Loucy (cell line): Measurements from ENCODE around the gene BLID.

ENCODE experiments used
- H2AFZ ChIP-seq: fragments of 200-600 bp; sonication (generic); 2 replicates; pipeline ENCODE4 v1.6.0; 2016; ENCODE audit warnings: antibody characterized with exemption, mild to moderate bottlenecking, low read length, moderate library complexity
- H3F3A ChIP-seq: fragments of 200-600 bp; 2 replicates; pipeline ENCODE4 v1.6.0; 2016; ENCODE audit warnings: antibody characterized with exemption, low read depth, mild to moderate bottlenecking
- H3K27me3 ChIP-seq: fragments of 200-600 bp; sonication (generic); 2 replicates; pipeline ENCODE4 v1.6.1; 2014; ENCODE audit warnings: low read length, mild to moderate bottlenecking; ENCODE audit not compliant: insufficient read depth, poor library complexity, severe bottlenecking
- H3K36me3 ChIP-seq: fragments of 200-600 bp; sonication (generic); 2 replicates; pipeline ENCODE4 v1.6.1; 2016; ENCODE audit warnings: low read length; ENCODE audit not compliant: insufficient read depth
- H3K4me1 ChIP-seq: fragments of 200-600 bp; sonication (generic); 2 replicates; pipeline ENCODE4 v1.5.1; 2014; ENCODE audit warnings: low read length, mild to moderate bottlenecking; ENCODE audit not compliant: insufficient read depth, poor library complexity, severe bottlenecking
- H3K4me2 ChIP-seq: fragments of 200-600 bp; sonication (generic); 2 replicates; pipeline ENCODE4 v1.6.0; 2014; ENCODE audit warnings: antibody characterized with exemption, low read length, low read depth, mild to moderate bottlenecking; ENCODE audit not compliant: poor library complexity, severe bottlenecking
- H3K4me3 ChIP-seq: fragments of 200-600 bp; sonication (generic); 2 replicates; pipeline ENCODE4 v1.5.1; 2014; ENCODE audit warnings: low read length, mild to moderate bottlenecking, mixed read lengths; ENCODE audit not compliant: poor library complexity, severe bottlenecking
- H3K79me2 ChIP-seq: fragments of 200-600 bp; sonication (generic); 2 replicates; pipeline ENCODE4 v1.6.1; 2014; ENCODE audit warnings: low read length; ENCODE audit not compliant: insufficient read depth
- H3K9ac ChIP-seq: fragments of 200-600 bp; sonication (generic); 2 replicates; pipeline ENCODE4 v1.6.0; 2014; ENCODE audit warnings: mild to moderate bottlenecking, low read depth, low read length, moderate library complexity; ENCODE audit not compliant: poor library complexity, severe bottlenecking
- H3K9me2 ChIP-seq: fragments of 200-600 bp; sonication (generic); replicated peaks from 2 replicates; pipeline ENCODE4 v1.6.1; 2016; ENCODE audit warnings: low read depth, low read length, mixed read lengths
- H3K9me3 ChIP-seq: fragments of 200-600 bp; sonication (generic); 2 replicates; pipeline ENCODE4 v1.6.1; 2014; ENCODE audit warnings: mild to moderate bottlenecking, antibody characterized with exemption, low read length, low read depth; ENCODE audit not compliant: insufficient read depth
- H4K20me1 ChIP-seq: fragments of 200-600 bp; sonication (generic); 2 replicates; pipeline ENCODE4 v1.6.0; 2014; ENCODE audit warnings: antibody characterized with exemption, low read length, mild to moderate bottlenecking; ENCODE audit not compliant: insufficient read depth, poor library complexity, severe bottlenecking
- EZH2phosphoT487 ChIP-seq: fragments of 200-600 bp; IDR thresholded peaks from 2 replicates; pipeline ENCODE4 v1.6.1; 2018; ENCODE audit warnings: antibody characterized with exemption, mild to moderate bottlenecking, moderate library complexity, borderline replicate concordance
- TF ChIP-seq, protein P1 (sequence below): fragments of 200-600 bp; sonication (generic); conservative IDR thresholded peaks from 2 replicates; pipeline ENCODE4 v1.5.1; 2014; ENCODE audit warnings: mild to moderate bottlenecking, antibody characterized with exemption, low read length

The BLID gene

DNA sequence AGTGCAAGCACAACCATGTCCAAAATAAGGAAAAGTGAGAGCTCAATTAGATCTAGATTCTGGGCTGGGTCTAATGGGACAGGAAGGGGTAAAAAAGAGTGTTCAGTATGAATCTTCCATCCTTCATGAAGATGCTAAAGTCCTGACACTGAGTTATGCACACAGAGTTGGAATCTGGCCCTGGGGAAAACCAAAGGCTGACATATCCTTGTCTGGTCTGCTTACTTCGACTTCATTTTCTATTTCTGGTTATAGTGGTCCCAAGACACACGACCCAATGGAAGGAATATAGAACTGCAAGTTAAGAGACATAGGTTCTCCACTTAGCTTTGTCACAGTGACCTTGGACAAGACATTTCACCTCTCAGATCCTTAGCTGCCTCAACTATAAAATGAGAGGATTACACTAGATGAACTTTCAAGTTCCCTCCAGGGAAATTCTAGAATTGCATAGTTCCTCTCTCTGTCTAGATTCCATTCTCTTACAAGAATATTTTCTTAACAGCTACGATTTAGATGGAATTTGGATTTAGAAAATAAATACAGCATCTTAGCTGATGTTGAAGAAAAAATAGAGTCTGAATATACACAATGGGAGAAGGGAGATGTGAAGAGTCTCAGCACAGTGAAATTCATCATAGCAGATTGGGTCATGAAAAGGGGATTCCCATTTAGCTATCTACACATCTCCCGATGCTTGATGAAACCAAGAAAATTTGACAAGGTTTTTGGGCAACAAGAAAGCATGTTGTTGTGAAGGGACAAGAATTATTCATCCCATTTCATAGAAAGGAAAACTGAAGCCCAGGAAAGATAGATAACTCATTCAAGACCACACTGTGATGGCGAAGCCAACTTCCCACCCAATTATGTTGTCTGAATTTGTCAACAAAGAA is 3.3 kb downstream of the BLID start:
- no peaks in the 10 kb centered on the region for H3K4me1 ChIP-seq
- no peaks in the 10 kb centered on the region for H3K36me3 ChIP-seq
- no peak for TF ChIP-seq EZH2phosphoT487
- TF ChIP-seq, protein P1, sequence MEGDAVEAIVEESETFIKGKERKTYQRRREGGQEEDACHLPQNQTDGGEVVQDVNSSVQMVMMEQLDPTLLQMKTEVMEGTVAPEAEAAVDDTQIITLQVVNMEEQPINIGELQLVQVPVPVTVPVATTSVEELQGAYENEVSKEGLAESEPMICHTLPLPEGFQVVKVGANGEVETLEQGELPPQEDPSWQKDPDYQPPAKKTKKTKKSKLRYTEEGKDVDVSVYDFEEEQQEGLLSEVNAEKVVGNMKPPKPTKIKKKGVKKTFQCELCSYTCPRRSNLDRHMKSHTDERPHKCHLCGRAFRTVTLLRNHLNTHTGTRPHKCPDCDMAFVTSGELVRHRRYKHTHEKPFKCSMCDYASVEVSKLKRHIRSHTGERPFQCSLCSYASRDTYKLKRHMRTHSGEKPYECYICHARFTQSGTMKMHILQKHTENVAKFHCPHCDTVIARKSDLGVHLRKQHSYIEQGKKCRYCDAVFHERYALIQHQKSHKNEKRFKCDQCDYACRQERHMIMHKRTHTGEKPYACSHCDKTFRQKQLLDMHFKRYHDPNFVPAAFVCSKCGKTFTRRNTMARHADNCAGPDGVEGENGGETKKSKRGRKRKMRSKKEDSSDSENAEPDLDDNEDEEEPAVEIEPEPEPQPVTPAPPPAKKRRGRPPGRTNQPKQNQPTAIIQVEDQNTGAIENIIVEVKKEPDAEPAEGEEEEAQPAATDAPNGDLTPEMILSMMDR: no peak
- H3K9me2 ChIP-seq: no peaks in the 10 kb centered on the region
- no peak overlapping the region for H3K9ac ChIP-seq
- no peak overlapping the region for H2AFZ ChIP-seq
- no peak overlapping the region for H3K4me2 ChIP-seq
- H3K79me2 ChIP-seq: no peaks in the 10 kb centered on the region
- no peaks in the 10 kb centered on the region for H3F3A ChIP-seq
- no peak overlapping the region for H3K4me3 ChIP-seq
- no peaks in the 10 kb centered on the region for H3K27me3 ChIP-seq
- H4K20me1 ChIP-seq: no peaks in the 10 kb centered on the region
- no peaks in the 10 kb centered on the region for H3K9me3 ChIP-seq

DNA sequence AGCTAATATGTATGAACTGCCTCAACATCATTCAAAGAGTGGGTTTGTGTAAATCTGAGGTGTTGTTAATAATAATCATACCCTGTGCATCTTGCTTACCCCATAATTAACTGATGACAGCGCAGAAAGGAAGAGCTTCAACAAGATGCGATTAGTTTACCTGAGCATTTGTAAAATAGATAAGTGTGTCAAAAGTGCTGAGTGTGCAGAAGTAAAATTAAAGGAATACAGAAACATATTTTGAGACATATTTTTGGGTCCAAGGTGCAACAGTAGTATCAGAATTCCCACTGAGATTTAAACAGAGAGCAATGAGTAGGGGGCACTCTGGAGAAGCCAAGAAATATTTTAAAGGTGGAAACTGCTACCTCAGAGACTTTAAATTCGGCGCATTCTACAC is 6.1 kb downstream of the BLID start:
- Histone ChIP-seq H4K20me1 (no peaks in the 10 kb centered on the region), H3F3A (no peaks in the 10 kb centered on the region), H3K4me2 (no peak overlapping the region), H3K9ac (no peak overlapping the region), H3K9me3 (no peaks in the 10 kb centered on the region), H3K9me2 (no peaks in the 10 kb centered on the region), H3K36me3 (no peaks in the 10 kb centered on the region), H3K4me3 (no peak overlapping the region), H3K4me1 (no peaks in the 10 kb centered on the region), H3K27me3 (no peaks in the 10 kb centered on the region), H3K79me2 (no peaks in the 10 kb centered on the region), H2AFZ (no peak overlapping the region)
- TF ChIP-seq, protein P1: no peak
- TF ChIP-seq EZH2phosphoT487: no peak

DNA sequence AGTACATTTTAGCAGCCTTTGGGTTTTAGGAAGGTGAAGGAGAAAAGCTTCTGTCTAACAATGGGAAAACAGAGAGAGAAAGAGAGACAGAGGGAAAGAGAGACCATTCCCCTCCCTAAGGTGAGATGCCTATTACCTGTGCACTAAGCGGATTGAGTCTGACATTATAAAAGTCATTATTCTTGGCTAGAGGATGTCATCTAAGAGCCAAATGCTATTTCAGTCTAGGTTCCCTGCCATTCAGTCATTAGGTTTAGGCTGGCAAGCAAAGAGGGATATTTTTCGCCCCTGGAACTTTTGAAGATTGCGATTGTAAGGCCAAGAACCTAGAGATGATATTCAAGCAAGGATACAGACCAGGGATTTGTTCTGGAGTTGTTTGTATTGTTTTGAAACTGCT is 7.2 kb downstream of the BLID start:
- Histone ChIP-seq H4K20me1 (no peaks in the 10 kb centered on the region), H3K79me2 (no peaks in the 10 kb centered on the region), H3K4me1 (no peaks in the 10 kb centered on the region), H3K36me3 (no peaks in the 10 kb centered on the region), H3K9ac (no peak overlapping the region), H3K27me3 (no peaks in the 10 kb centered on the region), H3K9me2 (no peaks in the 10 kb centered on the region), H2AFZ (no peak overlapping the region), H3K9me3 (no peaks in the 10 kb centered on the region), H3F3A (no peaks in the 10 kb centered on the region), H3K4me3 (no peak overlapping the region), H3K4me2 (no peak overlapping the region)
- TF ChIP-seq, protein P1: no peak
- TF ChIP-seq EZH2phosphoT487: no peak
